Subcutaneous preadipocyte (primary cell): ENCODE data around the gene EPHA5. TPM values are rescaled to one million over a fixed set of nuclear protein-coding genes. Genes with fewer than 3 reads are reported as not detected.

Experiments
- total RNA-seq: library from RNA; depleted of rRNA; stranded (reverse); fragments of >200 nt; gene quantifications from 2 replicates; pipeline ENCODE4 v1.2.3, GENCODE V29; 2012

The EPHA5 gene
- total RNA-seq, result under 0.01 TPM in 1 of 2 replicates, not detected in the other

DNA sequence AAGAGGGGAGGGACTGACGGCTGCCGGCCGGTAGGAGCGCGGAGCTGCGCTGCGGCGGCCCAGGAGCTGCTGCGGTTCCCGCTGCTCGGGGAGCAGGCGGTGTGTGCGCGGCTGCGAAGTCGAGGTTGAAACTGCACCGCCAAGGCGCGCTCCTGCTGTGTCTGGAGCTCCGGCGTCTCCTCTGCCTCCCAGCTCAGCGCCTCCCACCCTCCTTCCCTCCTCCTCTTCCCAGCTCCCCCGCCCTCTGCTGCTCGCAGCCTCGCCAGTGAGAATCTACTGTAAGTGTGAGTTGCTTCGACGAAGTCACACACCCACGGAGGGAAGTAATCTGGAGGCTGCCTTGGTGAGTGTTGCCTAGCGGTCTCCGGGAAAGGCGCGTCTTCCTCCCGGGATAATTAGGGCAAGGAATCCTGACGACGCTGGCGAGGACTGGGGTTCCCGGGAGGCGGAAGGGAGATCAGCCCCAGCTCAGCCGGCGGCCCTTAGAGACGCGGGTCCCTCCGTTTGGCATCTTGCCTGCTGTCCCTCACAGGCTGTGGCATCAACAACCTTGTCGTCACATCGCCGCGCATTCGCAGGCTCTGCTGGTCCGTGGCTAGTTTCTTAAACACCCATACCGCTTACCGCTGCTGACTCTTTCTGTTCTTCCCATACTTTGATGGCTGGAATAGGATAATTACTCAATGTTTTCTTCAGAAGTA is at the start of gene EPHA5:
EPHA5 (minus strand) TSS at position 159 of the 701 bp plus-strand sequence. CDS start 747 bp downstream, outside the sequence.

